HepG2 (cell line): ENCODE results near the gene SSX2IP. TPM values are rescaled to one million over a fixed set of nuclear protein-coding genes. Genes with fewer than 3 reads are reported as not detected.

Experiments
- AKNA ChIP-seq: sonication (generic); formaldehyde crosslinking; IDR thresholded peaks from 2 replicates; pipeline ENCODE4 v1.4.0; 2020; ENCODE audit warnings: missing genetic modification reagents, borderline replicate concordance
- ARID2 ChIP-seq: sonication (generic); formaldehyde crosslinking; IDR thresholded peaks from 2 replicates; pipeline ENCODE4 v1.8.1; 2022; ENCODE audit warnings: mild to moderate bottlenecking, missing genetic modification reagents, borderline replicate concordance
- CC2D1A ChIP-seq: sonication (generic); formaldehyde crosslinking; IDR thresholded peaks from 2 replicates; pipeline ENCODE4 v1.8.1; 2023; ENCODE audit warnings: mild to moderate bottlenecking, missing genetic modification reagents
- CEBPZ ChIP-seq: IDR thresholded peaks from 2 replicates; pipeline ENCODE4 v1.6.1; 2012; ENCODE audit warnings: low read length, improper control_type of control experiment
- CHCHD3 ChIP-seq: sonication (generic); formaldehyde crosslinking; IDR thresholded peaks from 2 replicates; pipeline ENCODE4 v1.8.0; 2022; ENCODE audit warnings: mild to moderate bottlenecking, missing genetic modification reagents, moderate library complexity
- ETV5 ChIP-seq: IDR thresholded peaks from 2 replicates; pipeline ENCODE4 v1.6.1; 2018; ENCODE audit warnings: missing biosample characterization, missing genetic modification reagents, inconsistent platforms, borderline replicate concordance
- GPN1 ChIP-seq: sonication (generic); formaldehyde crosslinking; IDR thresholded peaks from 2 replicates; pipeline ENCODE4 v1.5.1; 2020; ENCODE audit warnings: missing genetic modification reagents, borderline replicate concordance
- KDM2A ChIP-seq: sonication (generic); formaldehyde crosslinking; IDR thresholded peaks from 2 replicates; pipeline ENCODE4 v1.4.0; 2020; ENCODE audit warnings: low read depth, missing genetic modification reagents, borderline replicate concordance
- MLXIP ChIP-seq: sonication (generic); formaldehyde crosslinking; IDR thresholded peaks from 2 replicates; pipeline ENCODE4 v1.9.0; 2021; ENCODE audit warnings: missing genetic modification reagents, borderline replicate concordance
- NCOR1 ChIP-seq: fragments of 200-600 bp; sonication (generic); IDR thresholded peaks from 2 replicates; pipeline ENCODE4 v1.7.0; 2017; ENCODE audit warnings: antibody characterized with exemption, low read length, borderline replicate concordance
- THAP7 ChIP-seq: sonication (generic); formaldehyde crosslinking; IDR thresholded peaks from 2 replicates; pipeline ENCODE4 v1.8.1; 2023; ENCODE audit warnings: mild to moderate bottlenecking, missing genetic modification reagents
- ZFP37 ChIP-seq: sonication (generic); formaldehyde crosslinking; IDR thresholded peaks from 2 replicates; pipeline ENCODE4 v1.4.0; 2020; ENCODE audit warnings: missing genetic modification reagents, borderline replicate concordance
- ZNF552 ChIP-seq: sonication (generic); formaldehyde crosslinking; IDR thresholded peaks from 2 replicates; pipeline ENCODE4 v1.9.0; 2022; ENCODE audit warnings: missing genetic modification reagents, mild to moderate bottlenecking, borderline replicate concordance
- ZNF747 ChIP-seq: sonication (generic); formaldehyde crosslinking; IDR thresholded peaks from 2 replicates; pipeline ENCODE4 v1.8.1; 2023; ENCODE audit warnings: missing genetic modification reagents, mild to moderate bottlenecking, borderline replicate concordance
- ZSCAN21 ChIP-seq: sonication (generic); formaldehyde crosslinking; IDR thresholded peaks from 2 replicates; pipeline ENCODE4 v1.8.0; 2022; ENCODE audit warnings: mild to moderate bottlenecking, missing genetic modification reagents, moderate library complexity, borderline replicate concordance
- polyA plus RNA-seq, 8 experiments: library from polyadenylated mRNA; depleted of rRNA in 3 of 8; stranded (reverse) in 7 of 8; unstranded in 1 of 8; fragments of >200 nt; fragmentation: Illumina TruSeq in 4 of 8; extraction: Trizol in 4 of 8; gene quantifications; 2 replicates each; pipeline versions ENCODE4 v1.2.1 to v1.2.3, GENCODE V29; 2011 to 2016; ENCODE audit warnings: low read depth in 4 of 8, missing spikeins in 1 of 8, mixed read lengths in 1 of 8; ENCODE audit not compliant: insufficient read depth in 1 of 8
- total RNA-seq, 5 experiments: library from RNA; depleted of rRNA; stranded (reverse); fragments of >200 nt; fragmentation: Illumina TruSeq; extraction: Trizol; gene quantifications; 2 replicates each; pipeline ENCODE4 v1.2.3, GENCODE V29; 2016; ENCODE audit warnings: low read depth in 1 of 5

SSX2IP gene
- total and polyA plus RNA-seq, 2 of the 13 experiments (the other 11 are each of a cell fraction or from before 2014, with no cell fraction given) = 2.7 to 23.7 TPM

GRCh38 chr1:84620720-84621313 is 69.4 kb downstream of the SSX2IP start (continued):
- no peak for TF ChIP-seq CEBPZ
- no peak for TF ChIP-seq AKNA
- TF ChIP-seq CC2D1A = no peak
- TF ChIP-seq GPN1 = no peak
- no peak for TF ChIP-seq NCOR1
- TF ChIP-seq KDM2A (CRISPR knock-in tag) = peak; percentile 78
- no peak for TF ChIP-seq ZNF552 (CRISPR knock-in tag)
- TF ChIP-seq MLXIP (CRISPR knock-in tag) = no peak
- TF ChIP-seq ZFP37 (CRISPR knock-in tag) = no peak
- TF ChIP-seq ARID2 (CRISPR knock-in tag) = no peak
- TF ChIP-seq CHCHD3 (CRISPR knock-in tag) = no peak
- TF ChIP-seq ETV5 = no peak
- TF ChIP-seq THAP7 (CRISPR knock-in tag) = no peak
- TF ChIP-seq ZSCAN21 (CRISPR knock-in tag) = no peak
- TF ChIP-seq ZNF747 (CRISPR knock-in tag) = peak; percentile 45; the same call in 1 of the 2 replicates
